HepG2 (cell line): ENCODE measurements around the gene CD24.

Source experiments
- HNRNPLL ChIP-seq: fragments of 200-400 bp; formaldehyde crosslinking; IDR thresholded peaks from 2 replicates; pipeline ENCODE4 v1.6.1; 2017; ENCODE audit warnings: mild to moderate bottlenecking, low read depth, low read length; ENCODE audit not compliant: poor library complexity, severe bottlenecking
- KDM1A ChIP-seq: IDR thresholded peaks from 2 replicates; pipeline ENCODE4 v1.6.1; 2016; ENCODE audit warnings: missing compliant biosample characterization
- RFX5 ChIP-seq: IDR thresholded peaks from 2 replicates; pipeline ENCODE4 v1.6.1; 2011; ENCODE audit warnings: low read depth, low read length, improper control_type of control experiment
- SMC3 ChIP-seq: IDR thresholded peaks from 2 replicates; pipeline ENCODE4 v1.6.1; 2011; ENCODE audit warnings: low read length, improper control_type of control experiment
- TF ChIP-seq, protein P1 (sequence below): sonication (generic); formaldehyde crosslinking; IDR thresholded peaks from 2 replicates; pipeline ENCODE4 v1.5.0; 2020; ENCODE audit warnings: mild to moderate bottlenecking, missing genetic modification reagents, moderate library complexity
- TF ChIP-seq, protein P2 (sequence below): fragments of 450-650 bp; IDR thresholded peaks from 2 replicates; pipeline ENCODE4 v1.6.1; 2017; ENCODE audit warnings: mild to moderate bottlenecking

DNA sequence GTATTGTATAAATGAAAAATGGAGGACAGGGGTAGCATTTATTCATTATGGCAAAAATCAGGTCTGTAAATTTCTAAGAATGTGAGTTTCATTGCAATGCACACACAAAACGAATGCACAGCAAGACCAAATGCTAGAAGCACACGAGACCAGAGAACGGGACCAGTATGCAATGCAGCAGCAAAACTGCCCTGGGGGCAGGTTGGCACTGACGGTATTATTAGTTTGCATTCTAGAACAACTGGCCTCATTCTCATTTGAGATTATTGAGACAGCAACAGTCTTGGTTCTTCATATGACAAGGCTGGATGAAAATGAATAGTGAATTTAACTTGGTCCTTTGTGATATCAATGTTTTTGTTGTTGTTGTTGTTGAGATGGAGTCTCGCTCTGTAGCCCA lies 44.5 kb upstream of the CD24 start:
- TF ChIP-seq HNRNPLL (no peak), SMC3 (no peak), RFX5 (no peak), KDM1A (CRISPR knock-in tag) (no peak)
- TF ChIP-seq, protein P1, sequence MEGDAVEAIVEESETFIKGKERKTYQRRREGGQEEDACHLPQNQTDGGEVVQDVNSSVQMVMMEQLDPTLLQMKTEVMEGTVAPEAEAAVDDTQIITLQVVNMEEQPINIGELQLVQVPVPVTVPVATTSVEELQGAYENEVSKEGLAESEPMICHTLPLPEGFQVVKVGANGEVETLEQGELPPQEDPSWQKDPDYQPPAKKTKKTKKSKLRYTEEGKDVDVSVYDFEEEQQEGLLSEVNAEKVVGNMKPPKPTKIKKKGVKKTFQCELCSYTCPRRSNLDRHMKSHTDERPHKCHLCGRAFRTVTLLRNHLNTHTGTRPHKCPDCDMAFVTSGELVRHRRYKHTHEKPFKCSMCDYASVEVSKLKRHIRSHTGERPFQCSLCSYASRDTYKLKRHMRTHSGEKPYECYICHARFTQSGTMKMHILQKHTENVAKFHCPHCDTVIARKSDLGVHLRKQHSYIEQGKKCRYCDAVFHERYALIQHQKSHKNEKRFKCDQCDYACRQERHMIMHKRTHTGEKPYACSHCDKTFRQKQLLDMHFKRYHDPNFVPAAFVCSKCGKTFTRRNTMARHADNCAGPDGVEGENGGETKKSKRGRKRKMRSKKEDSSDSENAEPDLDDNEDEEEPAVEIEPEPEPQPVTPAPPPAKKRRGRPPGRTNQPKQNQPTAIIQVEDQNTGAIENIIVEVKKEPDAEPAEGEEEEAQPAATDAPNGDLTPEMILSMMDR, result no peak
- TF ChIP-seq, protein P2, sequence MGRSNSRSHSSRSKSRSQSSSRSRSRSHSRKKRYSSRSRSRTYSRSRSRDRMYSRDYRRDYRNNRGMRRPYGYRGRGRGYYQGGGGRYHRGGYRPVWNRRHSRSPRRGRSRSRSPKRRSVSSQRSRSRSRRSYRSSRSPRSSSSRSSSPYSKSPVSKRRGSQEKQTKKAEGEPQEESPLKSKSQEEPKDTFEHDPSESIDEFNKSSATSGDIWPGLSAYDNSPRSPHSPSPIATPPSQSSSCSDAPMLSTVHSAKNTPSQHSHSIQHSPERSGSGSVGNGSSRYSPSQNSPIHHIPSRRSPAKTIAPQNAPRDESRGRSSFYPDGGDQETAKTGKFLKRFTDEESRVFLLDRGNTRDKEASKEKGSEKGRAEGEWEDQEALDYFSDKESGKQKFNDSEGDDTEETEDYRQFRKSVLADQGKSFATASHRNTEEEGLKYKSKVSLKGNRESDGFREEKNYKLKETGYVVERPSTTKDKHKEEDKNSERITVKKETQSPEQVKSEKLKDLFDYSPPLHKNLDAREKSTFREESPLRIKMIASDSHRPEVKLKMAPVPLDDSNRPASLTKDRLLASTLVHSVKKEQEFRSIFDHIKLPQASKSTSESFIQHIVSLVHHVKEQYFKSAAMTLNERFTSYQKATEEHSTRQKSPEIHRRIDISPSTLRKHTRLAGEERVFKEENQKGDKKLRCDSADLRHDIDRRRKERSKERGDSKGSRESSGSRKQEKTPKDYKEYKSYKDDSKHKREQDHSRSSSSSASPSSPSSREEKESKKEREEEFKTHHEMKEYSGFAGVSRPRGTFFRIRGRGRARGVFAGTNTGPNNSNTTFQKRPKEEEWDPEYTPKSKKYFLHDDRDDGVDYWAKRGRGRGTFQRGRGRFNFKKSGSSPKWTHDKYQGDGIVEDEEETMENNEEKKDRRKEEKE, result no peak
